Activated naive CD4-positive, alpha-beta T cell treated with anti-CD3 and anti-CD28 coated beads, Interleukin-2, amount 10 ng/mL, durations not matched to agents 5 hours and 36 hours (primary cell): ENCODE data around the gene IL6R. TPM values are rescaled to one million over a fixed set of nuclear protein-coding genes. Genes with fewer than 3 reads are reported as not detected.

Experiments
- total RNA-seq, 2 experiments: library from RNA; stranded (reverse); gene quantifications; one replicate each; pipeline ENCODE4 v1.2.3, GENCODE V29; 2021

Gene IL6R
- total RNA-seq = 10 to 100 TPM; 10.9 to 11.6 TPM

GRCh38 chr1:154404984-154405746 is at the start of gene IL6R:
Gene IL6R (plus strand): TSS chr1:154405343. CDS start chr1:154405630, 287 bp downstream.

GRCh38 chr1:154502066-154502743 is 97.1 kb downstream of the IL6R start, which contains the start of the genes SHE and TDRD10:
Gene SHE (minus strand): TSS chr1:154502412. CDS start chr1:154502026, 386 bp downstream.
Gene TDRD10 (plus strand): TSS chr1:154502219. CDS start chr1:154506904, 4,685 bp downstream.

Other genes starting within 250 kb of the IL6R start
- gene TPM3, start 213.2 kb upstream of the IL6R start, total RNA-seq = 100 to 1,000 TPM; 686 to 725 TPM
- gene CFAP141, start 199.0 kb upstream of the IL6R start, total RNA-seq = not detected
- gene UBAP2L, start 184.4 kb upstream of the IL6R start, total RNA-seq = 100 to 1,000 TPM; 180 to 183 TPM
- gene HAX1, start 132.7 kb upstream of the IL6R start, total RNA-seq = 10 to 100 TPM; 96.6 to 97.2 TPM
- gene AQP10, start 84.2 kb upstream of the IL6R start, total RNA-seq = not detected
- gene ATP8B2, start 79.8 kb upstream of the IL6R start, total RNA-seq = 100 to 1,000 TPM; 146 to 156 TPM
- not detected for gene TDRD10, start 96.9 kb downstream of the IL6R start, total RNA-seq
- gene SHE, start 97.1 kb downstream of the IL6R start, total RNA-seq = not detected
- 100 to 1,000 TPM in 1 of 2 experiments, 10 to 100 TPM in 1; 92.2 to 106 TPM for gene UBE2Q1, start 153.3 kb downstream of the IL6R start, total RNA-seq
- gene CHRNB2, start 162.4 kb downstream of the IL6R start, total RNA-seq = not detected
- gene ADAR, start 202.8 kb downstream of the IL6R start, total RNA-seq = 100 to 1,000 TPM; 224 to 233 TPM